Measurements from ENCODE around the gene SLC7A5.

The SLC7A5 gene

DNA sequence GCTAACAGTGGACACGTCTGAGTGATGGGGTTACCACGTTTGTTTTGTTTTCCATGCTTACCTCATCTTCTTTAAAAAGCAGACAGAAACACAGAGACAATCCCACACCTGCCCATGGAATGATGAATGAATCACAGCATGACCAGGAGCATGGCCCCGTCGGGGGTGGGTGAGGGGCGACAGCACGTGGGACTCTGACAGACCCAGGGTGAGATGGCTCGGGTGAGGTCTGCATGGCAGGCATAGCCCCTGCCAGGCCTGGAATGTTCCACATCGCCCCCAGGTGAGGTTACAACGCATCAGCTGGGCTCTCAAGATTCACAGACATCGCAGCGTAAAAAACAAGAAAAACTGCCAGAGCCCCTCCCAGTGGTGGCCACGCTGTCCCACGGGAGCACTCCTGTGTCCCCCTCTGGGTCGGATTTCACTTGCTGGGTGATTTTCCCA, 18.1 kb downstream of the SLC7A5 start:
- Histone ChIP-seq H3K4me3 (ENCODE audit: low read length) (no peak overlapping the region), H3K27me3 (ENCODE audit: insufficient read depth, low read length) (no peaks in the 10 kb centered on the region), H2AFZ (ENCODE audit: low read depth, low read length) (no peak overlapping the region), H3K36me3 (ENCODE audit: insufficient read depth, low read length) (no peaks in the 10 kb centered on the region), H3K9me3 (ENCODE audit: low read length) (no peaks in the 10 kb centered on the region), H3K4me1 (ENCODE audit: insufficient read depth, low read length) (peaks cover 32% of the 10 kb centered on the region)

DNA sequence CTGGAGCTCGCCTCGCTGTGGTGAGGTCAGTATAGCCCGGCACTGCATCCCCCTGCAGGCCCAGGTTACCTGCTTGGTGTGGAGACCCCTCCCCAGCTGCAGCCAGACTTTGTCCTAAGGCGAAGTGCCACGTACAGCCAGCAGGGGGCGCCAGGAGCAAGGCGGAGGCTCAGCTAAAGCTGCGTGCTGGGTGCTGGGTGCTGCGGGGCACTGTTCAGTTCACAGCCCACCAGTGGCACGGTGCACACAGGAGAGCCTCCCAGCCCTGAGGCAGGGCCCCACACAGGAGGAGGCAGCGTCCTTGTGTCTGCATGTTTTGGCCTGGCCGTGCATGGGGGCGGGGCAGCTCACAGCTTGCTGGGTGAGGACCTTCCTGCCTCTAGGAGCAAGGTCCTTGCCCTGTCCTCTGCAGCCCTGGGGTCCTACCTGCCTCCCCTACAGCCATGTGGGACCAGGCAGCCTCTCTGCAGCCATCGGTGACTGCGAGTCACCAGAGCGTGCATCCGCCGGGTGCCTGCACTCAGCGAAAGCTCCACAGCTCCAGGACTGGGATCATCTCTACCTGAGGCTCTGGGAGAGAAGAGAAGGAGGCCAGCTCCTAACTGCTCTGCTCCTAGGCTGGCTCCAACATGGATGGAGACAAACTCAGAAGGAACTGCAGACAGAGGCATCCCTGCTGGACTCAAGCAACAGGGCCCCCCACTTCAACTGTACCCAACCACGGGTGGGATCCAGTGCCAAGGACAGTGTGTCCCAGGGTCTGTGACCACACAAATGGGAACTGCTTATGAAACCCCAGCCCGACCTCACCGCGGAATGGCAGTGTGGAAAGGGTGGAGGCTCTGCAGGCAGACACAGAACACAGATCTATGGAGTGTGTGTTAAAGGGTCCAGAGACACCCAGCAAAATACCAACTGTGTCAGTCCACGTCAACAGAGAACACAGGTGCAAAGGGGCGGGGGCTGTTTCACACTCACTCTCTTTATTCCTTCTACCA, 19.0 kb downstream of the SLC7A5 start:
- no peaks in the 10 kb centered on the region for H3K9me3 ChIP-seq (ENCODE audit: low read length)

DNA sequence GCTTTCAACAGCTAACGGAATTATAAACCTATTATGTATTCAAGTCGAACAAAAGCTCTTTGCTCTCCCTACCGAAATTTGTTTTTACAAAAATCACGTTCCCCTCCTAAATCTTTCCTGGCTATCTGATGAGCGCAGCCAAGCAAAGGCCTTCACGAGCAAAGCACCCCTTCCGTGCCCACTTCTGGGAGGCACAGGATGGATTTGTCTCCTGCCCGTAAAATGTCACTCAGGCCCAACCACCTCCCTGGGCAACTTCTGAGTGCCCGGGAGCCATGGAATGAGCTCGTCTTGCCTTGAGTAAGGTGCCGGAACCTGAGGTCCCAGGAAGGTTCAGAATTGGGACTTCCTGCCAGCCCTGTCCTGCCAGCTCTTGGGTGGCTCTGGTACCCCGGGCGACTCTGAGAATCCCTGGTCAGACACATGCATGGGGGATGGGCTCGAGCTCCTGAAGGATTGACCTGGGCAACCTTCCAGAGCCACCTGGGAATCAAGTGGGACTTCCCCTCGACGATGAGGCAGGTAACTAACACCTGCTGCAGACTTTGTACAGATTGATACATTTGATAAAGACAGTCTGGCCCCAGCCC, 19.8 kb downstream of the SLC7A5 start:
- H3K9me3 ChIP-seq (ENCODE audit: low read length) = no peaks in the 10 kb centered on the region
- H3K36me3 ChIP-seq (ENCODE audit: insufficient read depth, low read length) = no peaks in the 10 kb centered on the region
- no peak overlapping the region for H3K4me3 ChIP-seq (ENCODE audit: low read length)
- no peak overlapping the region for H2AFZ ChIP-seq (ENCODE audit: low read depth, low read length)
- H3K4me1 ChIP-seq (ENCODE audit: insufficient read depth, low read length) = peaks cover 27% of the 10 kb centered on the region
- no peaks in the 10 kb centered on the region for H3K27me3 ChIP-seq (ENCODE audit: insufficient read depth, low read length)

More for the DNA sequence above, 19.0 kb downstream of the SLC7A5 start:
- no peak overlapping the region for H3K4me3 ChIP-seq (ENCODE audit: low read length)
- H3K27me3 ChIP-seq (ENCODE audit: insufficient read depth, low read length) = no peaks in the 10 kb centered on the region
- H3K36me3 ChIP-seq (ENCODE audit: insufficient read depth, low read length) = no peaks in the 10 kb centered on the region
- H3K4me1 ChIP-seq (ENCODE audit: insufficient read depth, low read length) = peaks cover 27% of the 10 kb centered on the region
- no peak overlapping the region for H2AFZ ChIP-seq (ENCODE audit: low read depth, low read length)

DNA sequence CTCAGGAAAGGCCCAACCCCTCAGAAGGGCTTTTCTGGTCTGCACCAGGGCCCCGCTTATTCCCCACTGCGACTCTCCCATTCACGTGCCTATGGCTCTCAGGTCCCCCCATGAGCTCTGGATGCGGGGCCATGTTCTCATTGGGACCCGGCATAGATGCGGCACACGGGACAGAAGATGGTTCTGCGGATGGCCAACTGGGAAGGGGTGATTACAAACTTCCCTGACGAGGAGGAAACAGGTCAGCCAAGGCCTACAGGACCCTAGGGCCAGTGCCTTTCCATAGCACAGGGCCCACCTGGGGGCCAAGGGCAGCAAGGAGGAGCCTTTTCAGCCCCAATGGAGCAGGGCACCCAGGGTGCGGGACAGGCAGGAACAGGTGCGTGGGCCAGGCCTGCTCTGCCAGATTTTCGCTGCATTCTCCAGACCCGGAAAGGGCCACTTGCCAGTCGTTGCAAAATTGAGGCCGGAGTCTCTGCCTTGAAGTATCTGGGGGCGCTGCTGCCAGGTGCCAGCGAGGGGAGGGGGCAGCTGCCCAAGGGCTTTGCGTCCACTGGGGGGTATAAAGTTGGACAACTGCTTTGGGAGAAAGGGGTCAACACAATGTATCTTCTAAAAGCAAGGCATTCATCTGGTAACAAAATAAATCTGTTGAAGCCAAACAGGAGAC, 20.5 kb downstream of the SLC7A5 start:
- H3K27me3 ChIP-seq (ENCODE audit: insufficient read depth, low read length) = no peaks in the 10 kb centered on the region
- no peaks in the 10 kb centered on the region for H3K9me3 ChIP-seq (ENCODE audit: low read length)
- no peak overlapping the region for H2AFZ ChIP-seq (ENCODE audit: low read depth, low read length)
- H3K4me1 ChIP-seq (ENCODE audit: insufficient read depth, low read length) = peaks cover 26% of the 10 kb centered on the region
- no peaks in the 10 kb centered on the region for H3K36me3 ChIP-seq (ENCODE audit: insufficient read depth, low read length)
- H3K4me3 ChIP-seq (ENCODE audit: low read length) = no peak overlapping the region

DNA sequence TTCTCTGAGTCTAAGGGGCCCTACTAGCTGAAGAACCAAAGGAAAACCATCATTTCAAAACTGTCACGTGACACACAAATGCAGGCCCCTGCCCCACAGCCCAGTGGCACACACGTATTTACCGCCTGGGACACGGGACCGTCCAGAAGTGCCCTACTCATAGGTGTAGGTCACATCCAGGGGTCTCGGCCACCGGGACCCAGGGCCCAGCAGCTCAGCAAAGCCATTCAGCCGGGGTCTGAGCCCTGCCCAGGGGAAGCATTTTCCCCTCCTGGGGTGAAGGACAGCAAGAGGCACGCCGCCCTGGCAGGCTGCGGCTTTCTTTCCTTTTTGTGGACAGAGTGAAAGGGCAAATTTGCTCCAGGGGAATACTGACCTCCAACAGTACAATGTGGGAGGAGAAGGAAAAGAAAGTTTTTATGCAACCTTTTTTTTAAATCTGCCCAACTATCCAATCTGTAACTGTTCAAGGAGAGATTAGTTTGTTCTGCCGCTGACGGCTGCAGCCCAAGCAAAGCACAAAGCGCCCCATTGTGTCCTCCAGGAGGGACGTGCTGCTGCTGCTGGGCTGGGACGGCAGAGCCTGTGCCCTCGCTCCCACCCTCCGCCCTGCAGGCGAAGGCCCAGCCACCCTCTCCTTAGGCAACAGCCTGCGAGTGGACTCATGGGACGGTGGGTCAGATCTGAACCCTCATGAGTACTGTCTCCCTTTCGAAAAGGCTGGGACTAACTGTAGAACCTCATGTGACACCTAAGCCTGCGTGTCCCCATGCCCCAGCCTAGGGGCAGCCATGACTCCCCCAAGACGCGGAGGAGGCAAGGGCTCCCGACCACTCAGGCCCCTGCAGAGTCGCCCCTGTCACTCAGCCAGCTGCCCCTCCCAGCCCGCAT, 21.3 kb downstream of the SLC7A5 start:
- Histone ChIP-seq H3K36me3 (ENCODE audit: insufficient read depth, low read length) (no peaks in the 10 kb centered on the region), H3K4me3 (ENCODE audit: low read length) (no peak overlapping the region), H3K27me3 (ENCODE audit: insufficient read depth, low read length) (no peaks in the 10 kb centered on the region), H2AFZ (ENCODE audit: low read depth, low read length) (no peak overlapping the region), H3K9me3 (ENCODE audit: low read length) (no peaks in the 10 kb centered on the region), H3K4me1 (ENCODE audit: insufficient read depth, low read length) (peaks cover 19% of the 10 kb centered on the region)

DNA sequence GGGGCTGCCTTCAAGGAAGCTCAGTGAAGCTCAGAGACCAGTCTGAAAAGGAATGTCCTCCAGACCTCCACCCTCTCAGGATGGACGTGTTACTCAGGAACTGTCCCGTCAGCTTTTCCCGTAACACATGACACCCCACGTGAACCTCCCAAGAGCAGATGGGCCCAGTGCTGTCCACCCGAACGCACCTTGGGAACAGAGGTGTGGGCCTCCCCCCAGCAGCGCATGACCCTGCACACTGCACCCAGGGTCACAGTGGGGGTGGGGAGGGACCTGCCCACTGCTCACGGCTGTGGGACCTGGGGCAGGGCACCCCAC, 21.9 kb downstream of the SLC7A5 start:
- Histone ChIP-seq H3K27me3 (ENCODE audit: insufficient read depth, low read length) (no peaks in the 10 kb centered on the region), H3K4me3 (ENCODE audit: low read length) (no peak overlapping the region), H2AFZ (ENCODE audit: low read depth, low read length) (no peak overlapping the region), H3K9me3 (ENCODE audit: low read length) (no peaks in the 10 kb centered on the region), H3K36me3 (ENCODE audit: insufficient read depth, low read length) (no peaks in the 10 kb centered on the region), H3K4me1 (ENCODE audit: insufficient read depth, low read length) (peaks cover 15% of the 10 kb centered on the region)

DNA sequence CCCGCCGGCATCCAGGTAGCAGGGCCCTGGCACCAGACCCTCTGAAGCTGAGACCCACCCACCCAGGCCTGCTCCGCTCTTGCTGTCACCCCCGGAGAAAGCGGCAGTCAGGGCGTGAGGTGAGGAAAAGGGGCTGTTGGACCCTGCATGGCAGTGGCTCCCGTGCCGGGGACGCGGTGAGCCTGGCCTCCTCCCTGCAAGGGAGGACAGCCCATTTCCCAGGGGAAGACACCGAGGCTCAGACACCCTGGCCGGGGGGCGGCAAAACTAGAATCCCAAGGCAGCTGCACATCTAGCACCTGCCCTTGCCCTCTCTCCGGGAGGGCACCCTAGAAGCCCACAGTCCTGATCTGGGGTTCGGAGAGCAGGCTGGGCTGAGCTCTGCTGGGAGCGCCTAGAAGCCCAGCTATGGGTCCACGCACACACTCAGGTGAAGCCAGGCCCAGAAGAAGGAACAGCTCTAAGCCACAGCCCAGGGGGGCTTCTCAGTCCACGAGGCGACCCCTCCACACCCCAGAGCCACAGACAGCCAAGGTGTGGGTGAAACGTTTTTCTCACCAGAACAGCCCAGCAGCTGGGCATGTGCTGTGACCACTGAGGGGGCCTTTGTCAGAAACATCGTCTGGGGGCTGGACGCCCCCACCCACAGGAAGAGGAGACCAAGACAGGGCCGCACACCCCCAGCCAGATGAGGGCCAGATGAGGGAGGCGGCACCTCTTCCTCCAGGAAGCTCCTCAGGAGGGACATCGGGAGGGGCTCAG, 22.4 kb downstream of the SLC7A5 start:
- H2AFZ ChIP-seq (ENCODE audit: low read depth, low read length) = no peak overlapping the region
- no peak overlapping the region for H3K4me3 ChIP-seq (ENCODE audit: low read length)
- peaks cover 15% of the 10 kb centered on the region for H3K4me1 ChIP-seq (ENCODE audit: insufficient read depth, low read length)
- H3K9me3 ChIP-seq (ENCODE audit: low read length) = no peaks in the 10 kb centered on the region
- H3K36me3 ChIP-seq (ENCODE audit: insufficient read depth, low read length) = no peaks in the 10 kb centered on the region
- no peaks in the 10 kb centered on the region for H3K27me3 ChIP-seq (ENCODE audit: insufficient read depth, low read length)

DNA sequence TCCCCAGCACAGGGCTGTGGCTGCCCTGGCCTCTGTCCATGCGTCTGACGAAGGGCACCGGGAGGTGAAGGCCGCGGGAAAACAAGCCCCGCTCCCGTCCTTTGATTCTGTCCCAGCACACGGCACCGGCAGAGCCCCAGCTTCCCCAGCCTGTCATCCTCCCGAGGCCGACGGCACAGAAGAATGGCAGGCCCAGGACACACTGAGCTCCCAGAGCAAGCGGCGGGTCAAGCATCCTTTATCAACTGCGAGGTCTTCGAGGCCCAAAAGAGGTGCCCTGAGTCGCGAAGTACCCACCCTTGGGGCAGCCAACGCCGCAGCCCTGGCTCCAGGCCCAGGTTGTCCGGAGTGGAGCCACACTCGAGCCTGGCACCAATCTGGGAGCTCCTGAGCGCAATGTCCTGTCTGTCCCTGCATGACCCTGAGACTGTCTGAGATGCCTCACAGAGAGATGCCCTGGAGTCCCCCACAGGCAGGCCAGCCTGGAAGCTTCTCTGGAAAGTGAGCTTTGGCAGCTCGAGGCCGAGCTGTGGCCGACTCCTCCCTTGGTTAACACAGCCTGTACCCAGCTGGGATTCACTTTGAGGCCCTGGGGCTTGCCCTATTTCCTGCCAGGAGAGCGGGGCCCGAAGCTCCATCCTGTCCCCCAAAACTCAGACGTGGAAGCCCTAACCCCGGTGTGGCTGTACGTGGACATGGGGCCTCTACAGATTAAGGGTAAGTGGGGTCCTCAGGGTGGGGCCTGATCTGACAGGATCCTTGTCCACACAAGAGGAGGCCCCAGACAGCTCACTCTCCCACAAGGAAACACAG, 23.3 kb downstream of the SLC7A5 start:
- H3K4me1 ChIP-seq (ENCODE audit: insufficient read depth, low read length) = peaks cover 15% of the 10 kb centered on the region
- H3K36me3 ChIP-seq (ENCODE audit: insufficient read depth, low read length) = no peaks in the 10 kb centered on the region
- H3K9me3 ChIP-seq (ENCODE audit: low read length) = no peaks in the 10 kb centered on the region
- no peak overlapping the region for H3K4me3 ChIP-seq (ENCODE audit: low read length)
- no peaks in the 10 kb centered on the region for H3K27me3 ChIP-seq (ENCODE audit: insufficient read depth, low read length)
- no peak overlapping the region for H2AFZ ChIP-seq (ENCODE audit: low read depth, low read length)

DNA sequence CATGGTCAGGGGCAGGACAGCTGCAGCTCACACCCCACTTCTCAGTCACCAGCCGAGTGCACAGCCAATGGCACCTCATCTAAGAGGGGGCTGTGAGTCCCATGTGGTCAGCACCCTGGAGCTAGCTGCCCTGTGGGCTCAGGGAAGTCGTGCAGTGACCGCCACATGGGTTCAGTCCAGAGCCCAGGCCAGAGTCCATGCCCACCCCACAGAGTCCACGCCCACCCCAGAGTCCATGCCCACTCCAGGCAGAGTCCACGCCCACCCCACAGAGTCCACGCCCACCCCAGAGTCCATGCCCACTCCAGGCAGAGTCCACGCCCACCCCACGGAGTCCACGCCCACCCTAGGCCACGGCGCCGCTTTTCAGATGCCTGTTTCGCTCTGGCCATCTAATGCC, 24.1 kb downstream of the SLC7A5 start:
- no peaks in the 10 kb centered on the region for H3K9me3 ChIP-seq (ENCODE audit: low read length)
- no peaks in the 10 kb centered on the region for H3K27me3 ChIP-seq (ENCODE audit: insufficient read depth, low read length)
- H2AFZ ChIP-seq (ENCODE audit: low read depth, low read length) = no peak overlapping the region
- no peak overlapping the region for H3K4me3 ChIP-seq (ENCODE audit: low read length)
- no peaks in the 10 kb centered on the region for H3K36me3 ChIP-seq (ENCODE audit: insufficient read depth, low read length)
- peaks cover 15% of the 10 kb centered on the region for H3K4me1 ChIP-seq (ENCODE audit: insufficient read depth, low read length)

DNA sequence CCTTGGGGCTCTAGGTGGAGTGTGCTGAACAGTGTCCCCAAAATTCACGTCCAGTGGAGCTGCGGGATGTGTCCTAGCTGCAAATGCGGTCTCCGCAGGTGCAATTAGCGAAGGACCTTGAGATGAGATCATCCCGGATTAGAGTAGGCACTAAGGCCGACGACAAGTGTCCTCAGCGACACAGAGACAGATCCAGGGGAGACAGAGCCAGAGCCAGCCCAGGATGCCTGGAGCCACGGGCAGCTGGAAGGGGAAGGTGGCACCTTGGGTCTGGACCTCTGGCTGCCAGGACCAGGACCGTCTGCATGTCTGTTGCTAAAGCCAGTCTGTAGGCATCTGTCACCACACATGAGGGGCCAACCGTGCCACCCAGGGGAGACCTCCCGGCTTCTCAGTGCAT, 24.5 kb downstream of the SLC7A5 start:
- H3K36me3 ChIP-seq (ENCODE audit: insufficient read depth, low read length) = no peaks in the 10 kb centered on the region
- no peak overlapping the region for H3K4me3 ChIP-seq (ENCODE audit: low read length)
- H3K4me1 ChIP-seq (ENCODE audit: insufficient read depth, low read length) = peaks cover 15% of the 10 kb centered on the region
- H2AFZ ChIP-seq (ENCODE audit: low read depth, low read length) = no peak overlapping the region
- H3K27me3 ChIP-seq (ENCODE audit: insufficient read depth, low read length) = no peaks in the 10 kb centered on the region
- H3K9me3 ChIP-seq (ENCODE audit: low read length) = no peaks in the 10 kb centered on the region

DNA sequence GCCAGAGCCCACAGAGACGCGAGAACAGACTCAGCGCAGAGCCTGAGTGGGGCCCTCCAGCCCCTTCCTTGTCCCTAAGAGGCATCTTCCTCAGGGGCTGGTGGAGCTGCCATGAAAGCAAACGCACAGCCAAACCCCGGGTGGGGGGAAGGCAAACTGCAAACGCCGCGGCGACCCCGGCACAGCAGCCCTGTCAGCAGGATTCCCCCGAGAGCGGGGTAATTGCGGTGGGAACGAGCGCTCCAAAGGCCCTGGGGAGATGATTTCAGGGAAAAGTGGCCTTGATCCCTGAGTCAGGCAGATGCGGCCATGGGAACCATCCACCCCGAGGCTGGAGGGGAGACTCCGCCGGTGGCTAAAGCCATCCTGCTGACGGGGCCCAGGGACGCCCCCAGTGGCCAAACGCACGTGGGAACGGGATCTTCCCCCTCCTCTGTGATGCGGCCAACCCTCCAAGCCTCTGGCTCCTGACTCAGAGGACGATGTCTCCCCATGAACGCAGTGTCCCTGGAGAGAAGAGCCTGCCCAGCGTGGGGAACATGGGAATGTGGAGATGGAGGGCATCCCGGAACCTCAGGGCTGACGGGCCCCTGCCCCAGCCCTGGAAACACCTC, 25.1 kb downstream of the SLC7A5 start:
- H3K4me1 ChIP-seq (ENCODE audit: insufficient read depth, low read length) = peaks cover 15% of the 10 kb centered on the region
- no peaks in the 10 kb centered on the region for H3K27me3 ChIP-seq (ENCODE audit: insufficient read depth, low read length)
- H3K4me3 ChIP-seq (ENCODE audit: low read length) = no peak overlapping the region
- no peaks in the 10 kb centered on the region for H3K36me3 ChIP-seq (ENCODE audit: insufficient read depth, low read length)
- no peak overlapping the region for H2AFZ ChIP-seq (ENCODE audit: low read depth, low read length)
- no peaks in the 10 kb centered on the region for H3K9me3 ChIP-seq (ENCODE audit: low read length)
